ENCODE data around the gene SLC16A12.

The SLC16A12 gene

DNA sequence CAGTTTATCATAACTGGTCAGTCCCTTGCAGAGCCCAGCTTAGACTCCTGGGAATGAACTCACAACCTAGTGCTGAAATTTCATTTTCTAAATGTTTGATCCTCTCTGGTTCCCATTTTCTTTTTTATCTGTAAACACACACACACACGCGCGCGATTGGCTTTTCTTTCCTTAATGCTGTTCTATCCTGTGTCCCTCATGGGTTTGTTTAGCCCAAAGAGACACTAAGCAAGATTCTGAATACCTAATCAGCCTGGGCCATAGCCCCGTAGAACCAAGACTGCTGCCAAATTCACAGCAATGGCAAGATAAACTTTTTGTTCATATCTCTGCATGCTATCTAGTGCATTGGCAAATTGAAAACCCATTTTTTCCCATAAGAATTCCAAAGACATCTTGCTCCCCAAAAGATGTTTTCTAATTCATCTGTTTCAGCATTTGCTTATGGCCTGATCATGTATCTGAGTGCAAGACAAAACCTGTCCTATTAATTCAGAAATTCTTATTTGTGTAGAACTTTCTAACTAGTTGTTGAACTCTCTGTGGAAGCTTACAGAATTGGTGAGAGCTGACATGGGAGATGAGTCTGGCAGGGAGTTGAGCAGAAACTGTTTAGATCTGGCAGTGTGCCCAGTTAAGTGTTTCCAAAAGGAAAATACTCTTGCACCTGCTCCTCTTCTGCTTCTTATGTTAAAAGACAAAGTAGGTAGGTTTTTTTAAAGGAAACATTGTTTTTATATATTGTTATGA, 144.7 kb downstream of the SLC16A12 start:
- H3K9me3 ChIP-seq (ENCODE audit: control insufficient read depth, low read length) = no peaks in the 10 kb centered on the region
- H3K4me1 ChIP-seq (ENCODE audit: control insufficient read depth, insufficient read depth, low read length, poor library complexity, severe bottlenecking) = peaks cover 11% of the 10 kb centered on the region
- no peak overlapping the region for H3K4me3 ChIP-seq (ENCODE audit: insufficient read depth, low read depth, low read length, poor library complexity, severe bottlenecking)
- no peaks in the 10 kb centered on the region for H3K36me3 ChIP-seq (ENCODE audit: control insufficient read depth, insufficient read depth, low read length)
- DNase-seq = no peak
- no peaks in the 10 kb centered on the region for H3K27me3 ChIP-seq (replicated peaks; ENCODE audit: control insufficient read depth, insufficient read depth, low read length, poor library complexity, severe bottlenecking)
- H3K27ac ChIP-seq (ENCODE audit: insufficient read depth, low read length, poor library complexity, severe bottlenecking) = peak overlapping the region; percentile 30

GRCh38 chr10:89389254-89389653, 146.1 kb downstream of the SLC16A12 start:
- Histone ChIP-seq H3K9me3 (ENCODE audit: control insufficient read depth, low read length) (no peaks in the 10 kb centered on the region), H3K36me3 (ENCODE audit: control insufficient read depth, insufficient read depth, low read length) (no peaks in the 10 kb centered on the region), H3K4me3 (ENCODE audit: insufficient read depth, low read depth, low read length, poor library complexity, severe bottlenecking) (no peak overlapping the region), H3K27me3 (replicated peaks; ENCODE audit: control insufficient read depth, insufficient read depth, low read length, poor library complexity, severe bottlenecking) (no peaks in the 10 kb centered on the region), H3K4me1 (ENCODE audit: control insufficient read depth, insufficient read depth, low read length, poor library complexity, severe bottlenecking) (peaks cover 11% of the 10 kb centered on the region), H3K27ac (ENCODE audit: insufficient read depth, low read length, poor library complexity, severe bottlenecking) (no peak overlapping the region)
- DNase-seq = no peak

- peaks cover 11% of the 10 kb centered on the region for H3K4me1 ChIP-seq (ENCODE audit: control insufficient read depth, insufficient read depth, low read length, poor library complexity, severe bottlenecking)
- H3K36me3 ChIP-seq (ENCODE audit: control insufficient read depth, insufficient read depth, low read length) = no peaks in the 10 kb centered on the region
- H3K9me3 ChIP-seq (ENCODE audit: control insufficient read depth, low read length) = no peaks in the 10 kb centered on the region
- DNase-seq = no peak
- H3K4me3 ChIP-seq (ENCODE audit: insufficient read depth, low read depth, low read length, poor library complexity, severe bottlenecking) = no peak overlapping the region
- H3K27me3 ChIP-seq (replicated peaks; ENCODE audit: control insufficient read depth, insufficient read depth, low read length, poor library complexity, severe bottlenecking) = no peaks in the 10 kb centered on the region
- H3K27ac ChIP-seq (ENCODE audit: insufficient read depth, low read length, poor library complexity, severe bottlenecking) = no peak overlapping the region
These were observed 146.6 kb downstream of the SLC16A12 start for GRCh38 chr10:89388806-89389205.

DNA sequence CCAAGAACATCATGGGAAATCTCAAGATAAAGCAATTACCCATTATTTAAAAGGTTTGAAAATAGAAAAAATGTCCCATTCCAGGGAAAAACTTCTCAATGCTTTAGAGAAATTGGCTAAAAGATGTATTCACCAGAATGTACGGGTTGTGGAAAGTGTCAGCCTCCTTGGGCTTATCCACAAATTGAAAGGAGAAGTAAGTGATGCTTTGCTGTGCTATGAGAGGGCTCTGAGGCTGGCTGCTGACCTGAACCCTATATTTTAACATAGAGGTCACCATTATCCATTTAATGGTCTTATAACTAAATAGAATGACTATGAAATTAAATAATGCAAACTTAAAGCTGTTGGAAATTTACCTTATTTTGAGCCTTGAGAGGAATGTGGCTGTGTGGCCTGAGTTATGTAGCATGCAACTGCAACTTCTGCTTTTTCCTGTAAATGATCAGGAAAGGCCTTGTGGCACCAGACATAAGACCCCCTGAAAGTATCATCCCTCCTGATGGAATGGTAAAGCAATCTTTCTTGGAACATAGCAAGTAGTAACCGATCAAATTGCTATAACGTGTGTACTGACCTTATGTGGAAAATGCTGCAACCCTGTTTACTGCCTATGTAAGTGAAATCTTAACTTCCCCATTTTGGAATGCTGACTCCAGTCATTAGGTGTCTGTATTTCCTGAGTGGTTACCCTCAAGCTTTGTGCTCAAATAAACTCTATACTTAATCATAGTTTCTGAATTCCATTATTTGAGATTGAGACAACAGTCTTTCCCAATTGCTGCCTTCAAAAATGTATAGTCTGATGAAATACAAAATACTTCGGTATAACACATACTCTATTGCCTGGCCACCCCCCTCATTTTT, 150.7 kb downstream of the SLC16A12 start:
- no peaks in the 10 kb centered on the region for H3K27me3 ChIP-seq (replicated peaks; ENCODE audit: control insufficient read depth, insufficient read depth, low read length, poor library complexity, severe bottlenecking)
- H3K4me1 ChIP-seq (ENCODE audit: control insufficient read depth, insufficient read depth, low read length, poor library complexity, severe bottlenecking) = no peaks in the 10 kb centered on the region
- H3K4me3 ChIP-seq (ENCODE audit: insufficient read depth, low read depth, low read length, poor library complexity, severe bottlenecking) = no peak overlapping the region
- H3K9me3 ChIP-seq (ENCODE audit: control insufficient read depth, low read length) = no peaks in the 10 kb centered on the region
- DNase-seq = no peak
- no peak overlapping the region for H3K27ac ChIP-seq (ENCODE audit: insufficient read depth, low read length, poor library complexity, severe bottlenecking)
- no peaks in the 10 kb centered on the region for H3K36me3 ChIP-seq (ENCODE audit: control insufficient read depth, insufficient read depth, low read length)

GRCh38 chr10:89382757-89383156, 152.6 kb downstream of the SLC16A12 start:
- no peak overlapping the region for H3K4me3 ChIP-seq (ENCODE audit: insufficient read depth, low read depth, low read length, poor library complexity, severe bottlenecking)
- no peak for DNase-seq

More at GRCh38 chr10:89382757-89383156, 152.6 kb downstream of the SLC16A12 start:
- Histone ChIP-seq H3K36me3 (ENCODE audit: control insufficient read depth, insufficient read depth, low read length) (no peaks in the 10 kb centered on the region), H3K27ac (ENCODE audit: insufficient read depth, low read length, poor library complexity, severe bottlenecking) (no peak overlapping the region), H3K4me1 (ENCODE audit: control insufficient read depth, insufficient read depth, low read length, poor library complexity, severe bottlenecking) (no peaks in the 10 kb centered on the region), H3K9me3 (ENCODE audit: control insufficient read depth, low read length) (no peaks in the 10 kb centered on the region), H3K27me3 (replicated peaks; ENCODE audit: control insufficient read depth, insufficient read depth, low read length, poor library complexity, severe bottlenecking) (no peaks in the 10 kb centered on the region)
